GM12878 (cell line): Measurements from ENCODE around the gene ATF6. TPM values are rescaled to one million over a fixed set of nuclear protein-coding genes. Genes with fewer than 3 reads are reported as not detected.
A peak's percentile ranks its signal among the peaks of the same experiment; 100 is the strongest.

Experiments used
- ATAC-seq: fragments of 200-7000 bp; cut with Tn5 transposase; 3 replicates; pipeline ENCODE4 v1.9.1; 2020; ENCODE audit warnings: mild to moderate bottlenecking, moderate library complexity
- BruUV-seq: library from RNA; stranded (reverse); fragments of 400-500 nt; replicated peaks from 2 replicates; lab custom pipeline; 2021; lab: Mats Ljungman, UMichigan
- CTCF ChIA-PET: fragments of 300-600 bp; sonication (Branson Sonifier 250); formaldehyde crosslinking; extraction: SDS; loops from one replicate; lab custom pipeline; 2021; ENCODE audit warnings: inconsistent platforms; lab: Yijun Ruan, JAX
- POLR2A ChIA-PET: fragments of 350-600 bp; formaldehyde crosslinking; extraction: SDS; loops from one replicate; lab custom pipeline; 2021; ENCODE audit warnings: inconsistent platforms; lab: Charles Lee
- RAD21 ChIA-PET: fragments of 300-600 bp; sonication (Branson Sonifier 250); formaldehyde crosslinking; loops from one replicate; lab custom pipeline; 2023; ENCODE audit warnings: antibody characterized with exemption; ENCODE audit not compliant: unreplicated experiment; lab: Charles Lee
- SMC1A ChIA-PET: fragments of 300-600 bp; sonication (Branson Sonifier 250); formaldehyde crosslinking; loops from one replicate; lab custom pipeline; 2023; ENCODE audit not compliant: unreplicated experiment, uncharacterized antibody; lab: Charles Lee
- DNase-seq: peaks from one replicate; pipeline ENCODE4 v3.0.0-alpha.2; 2011; ENCODE audit warnings: low read depth, low spot score
- FAIRE-seq: peaks from 3 replicates; lab custom pipeline; 2011; peaks lifted over from hg19 to GRCh38; lab: Jason Lieb, UNC
- H2AFZ ChIP-seq: 2 replicates; pipeline ENCODE4 v1.6.0; 2011; ENCODE audit warnings: low read depth, low read length, control low read depth; ENCODE audit not compliant: control insufficient read depth
- H3K27ac ChIP-seq: 2 replicates; pipeline ENCODE4 v1.5.1; 2011; ENCODE audit warnings: control low read depth; ENCODE audit not compliant: control insufficient read depth, insufficient read depth
- H3K27me3 ChIP-seq, 2 experiments: replicated peaks in 1 of 2; 2 replicates each; pipeline versions ENCODE4 v1.6.0 to v1.6.1; 2011; ENCODE audit warnings: low read length in 1 of 2; ENCODE audit not compliant: control insufficient read depth in 2 of 2, insufficient read depth in 2 of 2
- H3K36me3 ChIP-seq, 2 experiments: 2 replicates each; pipeline ENCODE4 v1.5.1; 2011; ENCODE audit warnings: low read length in 1 of 2; ENCODE audit not compliant: control insufficient read depth in 2 of 2, insufficient read depth in 2 of 2
- H3K4me1 ChIP-seq: 2 replicates; pipeline ENCODE4 v1.6.1; 2011; ENCODE audit warnings: mild to moderate bottlenecking, low read length, moderate library complexity, mixed read lengths; ENCODE audit not compliant: control insufficient read depth, insufficient read depth
- H3K4me2 ChIP-seq: 2 replicates; pipeline ENCODE4 v1.6.0; 2011; ENCODE audit warnings: control low read depth; ENCODE audit not compliant: control insufficient read depth, insufficient read depth
- H3K4me3 ChIP-seq: fragments of 200-600 bp; sonication (generic); 2 replicates; pipeline ENCODE4 v1.5.1; 2016
- H3K79me2 ChIP-seq: 2 replicates; pipeline ENCODE4 v1.6.0; 2011; ENCODE audit warnings: low read length; ENCODE audit not compliant: control insufficient read depth, insufficient read depth
- H3K9ac ChIP-seq: 2 replicates; pipeline ENCODE4 v1.8.0; 2011; ENCODE audit warnings: low read length, control low read depth, mixed read lengths; ENCODE audit not compliant: control insufficient read depth, insufficient read depth
- H3K9me3 ChIP-seq: replicated peaks from 3 replicates; pipeline ENCODE4 v1.5.1; 2011; ENCODE audit warnings: mild to moderate bottlenecking, low read length; ENCODE audit not compliant: control insufficient read depth, insufficient read depth
- H4K20me1 ChIP-seq: 2 replicates; pipeline ENCODE4 v1.6.0; 2011; ENCODE audit not compliant: control insufficient read depth, insufficient read depth
- CEBPB ChIP-seq, 2 experiments: fragments of 150-350 bp in 1 of 2; IDR thresholded peaks; 2 replicates each; pipeline ENCODE4 v1.6.1; 2012 to 2014; ENCODE audit warnings: low read depth in 2 of 2, low read length in 2 of 2, borderline replicate concordance in 1 of 2, inconsistent platforms in 1 of 2
- EP300 ChIP-seq, 2 experiments: fragments of 150-350 bp in 1 of 2; IDR thresholded peaks; 2 replicates each; pipeline ENCODE4 v1.6.1; 2011 to 2012; ENCODE audit warnings: low read depth in 2 of 2, low read length in 2 of 2, borderline replicate concordance in 1 of 2, improper control_type of control experiment in 1 of 2, inconsistent platforms in 1 of 2; ENCODE audit not compliant: control insufficient read depth in 1 of 2
- GATAD2B ChIP-seq: fragments of 450-650 bp; conservative IDR thresholded peaks from 2 replicates; pipeline ENCODE4 v1.6.1; 2017; ENCODE audit warnings: low read depth, mild to moderate bottlenecking, moderate library complexity
- HDGF ChIP-seq: fragments of 450-650 bp; IDR thresholded peaks from 2 replicates; pipeline ENCODE4 v1.6.1; 2016; ENCODE audit warnings: antibody characterized with exemption
- MEF2A ChIP-seq: IDR thresholded peaks from 2 replicates; pipeline ENCODE4 v1.6.1; 2011; ENCODE audit warnings: low read depth, mild to moderate bottlenecking, low read length, moderate library complexity; ENCODE audit not compliant: insufficient read depth
- RELA ChIP-seq: fragments of 450-650 bp; IDR thresholded peaks from 2 replicates; pipeline ENCODE4 v1.8.0; 2014; ENCODE audit warnings: borderline replicate concordance; ENCODE audit not compliant: partially characterized antibody
- RFX5 ChIP-seq: IDR thresholded peaks from 2 replicates; pipeline ENCODE4 v1.6.1; 2011; ENCODE audit warnings: low read depth, low read length, improper control_type of control experiment
- SMAD5 ChIP-seq: IDR thresholded peaks from 2 replicates; pipeline ENCODE4 v1.6.1; 2016; ENCODE audit warnings: antibody characterized with exemption, low read depth
- SRF ChIP-seq, 2 experiments: IDR thresholded peaks; 2 replicates each; pipeline ENCODE4 v1.6.1; 2011; ENCODE audit warnings: low read depth in 2 of 2, low read length in 2 of 2, mild to moderate bottlenecking in 1 of 2, moderate library complexity in 1 of 2
- STAT3 ChIP-seq: IDR thresholded peaks from 2 replicates; pipeline ENCODE4 v1.6.1; 2011; ENCODE audit warnings: low read depth, low read length, improper control_type of control experiment
- ZNF217 ChIP-seq: fragments of 450-650 bp; IDR thresholded peaks from 2 replicates; pipeline ENCODE4 v1.6.1; 2017; ENCODE audit warnings: antibody characterized with exemption, mild to moderate bottlenecking
- ZNF274 ChIP-seq: IDR thresholded peaks from one replicate; pipeline ENCODE4 v1.8.0; 2011; ENCODE audit not compliant: insufficient read length, insufficient read depth
- ZSCAN29 ChIP-seq: fragments of 450-650 bp; IDR thresholded peaks from 2 replicates; pipeline ENCODE4 v1.6.1; 2017; ENCODE audit warnings: mild to moderate bottlenecking, moderate library complexity
- WGBS: methylation state at CpG from one replicate; pipeline ENCODE4 v1.1.6; 2016; ENCODE audit warnings: low lambda C conversion rate; ENCODE audit not compliant: insufficient replicate concordance, insufficient coverage; ENCODE audit errors: missing lambda C conversion rate; 5-methylcytosine and 5-hydroxymethylcytosine counted together
- in situ Hi-C: fragments of 300-500 bp; cut with MboI; formaldehyde crosslinking; loops from 9 replicates; pipeline ENCODE4 v1.14.3; 2018; ENCODE audit warnings: mixed read lengths
- intact Hi-C: fragments of 100-400 bp; cut with micrococcal nuclease; formaldehyde crosslinking; loops from one replicate; pipeline ENCODE4 v1.14.2; 2022; ENCODE audit not compliant: unreplicated experiment
- polyA plus RNA-seq, 11 experiments: library from polyadenylated mRNA; depleted of rRNA in 4 of 11; unstranded in 6 of 11; stranded (reverse) in 5 of 11; fragments of >200 nt; fragmentation: Nextera tagmentation in 4 of 11; fragmentation: Illumina TruSeq in 1 of 11; extraction: Ambion mirVana in 4 of 11; extraction: Trizol in 1 of 11; gene quantifications; 1 replicate in 1 of 11; 2 replicates in 10 of 11; pipeline versions ENCODE4 v1.2.1 to v1.2.3, GENCODE V29; 2011 to 2016; ENCODE audit warnings: inconsistent platforms in 2 of 11, missing spikeins in 2 of 11, low read depth in 1 of 11
- total RNA-seq, 4 experiments: library from RNA; depleted of rRNA in 3 of 4; stranded (reverse); fragments of >200 nt in 3 of 4; fragmentation: Illumina TruSeq in 1 of 4; extraction: Trizol in 1 of 4; gene quantifications; 2 replicates each; pipeline versions ENCODE4 v1.2.1 to v1.2.3, GENCODE V29; 2013 to 2021
- TF ChIP-seq, protein P1 (sequence below), 3 experiments: IDR thresholded peaks in 2 of 3; conservative IDR thresholded peaks in 1 of 3; 2 replicates each; pipeline ENCODE4 v1.5.1; 2011; ENCODE audit warnings: low read depth in 3 of 3, low read length in 3 of 3, mild to moderate bottlenecking in 3 of 3, control low read depth in 2 of 3, moderate library complexity in 2 of 3, inconsistent platforms in 1 of 3, mixed read lengths in 1 of 3; ENCODE audit not compliant: control insufficient read depth in 2 of 3, insufficient read depth in 1 of 3; ENCODE audit errors: extremely low read depth in 1 of 3
- TF ChIP-seq, protein P2 (sequence below): fragments of 450-650 bp; formaldehyde crosslinking; IDR thresholded peaks from 2 replicates; pipeline ENCODE4 v1.4.0; 2022; ENCODE audit warnings: mild to moderate bottlenecking, moderate library complexity
- TF ChIP-seq, protein P3 (sequence below): fragments of 450-650 bp; IDR thresholded peaks from 2 replicates; pipeline ENCODE4 v1.6.1; 2016; ENCODE audit warnings: mild to moderate bottlenecking

Gene ATF6
- total and polyA plus RNA-seq, 10 of the 15 experiments (the other 5 are each of a cell fraction or from before 2014, with no cell fraction given): 7.8 to 24.3 (median 14.7) TPM

DNA sequence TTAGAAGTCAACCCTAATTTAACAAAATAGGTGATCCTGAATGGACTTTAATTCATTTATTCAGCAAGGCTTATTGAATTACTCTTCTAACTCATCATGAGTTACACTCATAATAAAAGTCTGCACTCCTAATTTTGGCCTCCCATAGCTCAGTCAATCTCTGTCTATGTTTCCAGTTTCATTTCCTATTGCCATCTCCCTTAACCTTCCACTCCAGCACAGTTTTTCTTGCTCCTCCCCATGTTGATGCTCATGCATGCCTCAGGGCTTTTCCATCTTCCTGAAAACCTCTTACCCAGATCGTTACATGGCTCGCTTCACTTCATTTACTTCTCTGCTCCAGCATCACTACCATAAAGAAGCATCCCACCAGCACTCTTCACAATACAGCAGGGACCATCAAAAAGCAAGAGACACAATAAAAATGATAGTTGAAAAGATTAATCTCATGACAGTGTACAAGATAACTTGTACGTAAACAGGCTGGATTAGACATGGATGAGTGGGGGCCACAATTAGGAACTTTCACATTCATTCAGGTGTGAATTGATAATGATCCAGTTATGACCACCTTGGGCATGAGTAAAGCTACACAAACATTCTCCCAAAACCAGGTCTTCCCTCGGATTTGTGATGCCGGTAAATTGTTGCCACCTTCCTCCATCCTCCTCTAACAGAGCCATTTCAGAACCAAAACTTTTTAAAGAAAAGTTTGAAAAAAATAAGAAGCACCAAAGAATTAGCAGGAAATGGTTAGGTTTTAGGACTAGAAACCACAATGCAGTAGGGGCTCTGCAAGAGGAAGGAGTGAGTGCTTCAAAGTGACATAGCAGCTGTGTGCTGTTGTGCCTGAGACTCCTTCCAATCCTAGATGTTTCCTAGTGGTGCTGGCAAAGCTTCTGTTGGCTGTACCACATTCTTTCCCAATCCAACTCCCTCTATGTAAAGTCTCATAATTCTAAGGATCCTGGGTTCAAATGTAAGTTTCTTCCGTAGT, 167.8 kb downstream of the ATF6 start:
- RAD21 ChIA-PET: interaction anchor here (0.5 kb wide), 1 partner anchor 145 kb away, joined by 3 read pairs; no protein-coding TSS in a partner anchor
- H3K9me3 ChIP-seq: no peaks in the 10 kb centered on the region
- no peaks in the 10 kb centered on the region for H4K20me1 ChIP-seq
- H3K9ac ChIP-seq: no peak overlapping the region
- BruUV-seq: no TSS peak
- 79% methylated on average over 6 of the region's 6 CpGs for WGBS
- no peaks in the 10 kb centered on the region for H3K27me3 ChIP-seq
- POLR2A ChIA-PET: interaction anchor here (1.2 kb wide), 1 partner anchor 19 kb away, joined by 3 read pairs; no protein-coding TSS in a partner anchor
- FAIRE-seq (no peak), ATAC-seq (peak; percentile 56), DNase-seq (no peak)
- peaks cover 0 to 11% of the 10 kb centered on the region in 2 experiments; a peak in 3 of 4 replicates for H3K36me3 ChIP-seq
- no peaks in the 10 kb centered on the region for H3K79me2 ChIP-seq
- CTCF ChIA-PET: interaction anchor here (1.0 kb wide), 1 partner anchor 101 kb away, joined by 3 read pairs; no protein-coding TSS in a partner anchor
- H2AFZ ChIP-seq: no peak overlapping the region
- 0 out of 2 replicates have a peak overlapping the region, but pooled peaks have one; percentile 30 for H3K4me2 ChIP-seq
- intact Hi-C loops (no loop called here), in situ Hi-C loops (no loop called here)
- SMC1A ChIA-PET: interaction anchor here (0.8 to 1.6 kb wide), 3 partner anchors 9 to 25 kb away, joined by 3 to 4 read pairs (median 3); no protein-coding TSS in a partner anchor
- H3K4me1 ChIP-seq: peaks cover 17% of the 10 kb centered on the region
- H3K27ac ChIP-seq: no peak overlapping the region
- no peak overlapping the region for H3K4me3 ChIP-seq
- TF ChIP-seq MEF2A (no peak), SMAD5 (no peak), ZSCAN29 (no peak), RELA (no peak), GATAD2B (no peak), EP300 (IDR thresholded peaks at IDR 0.05; ENCODE audit: borderline replicate concordance in 1 of 2, control insufficient read depth in 1 of 2, low read depth in 2 of 2, low read length in 2 of 2) (no peak), CEBPB (IDR thresholded peaks at IDR 0.05; ENCODE audit: borderline replicate concordance in 1 of 2, low read depth in 2 of 2, low read length in 2 of 2) (no peak), SRF (IDR thresholded peaks at IDR 0.05; ENCODE audit: low read depth in 2 of 2, low read length in 2 of 2) (no peak), RFX5 (no peak), ZNF217 (no peak), ZNF274 (no peak), HDGF (no peak), STAT3 (no peak)
- TF ChIP-seq, protein P1, sequence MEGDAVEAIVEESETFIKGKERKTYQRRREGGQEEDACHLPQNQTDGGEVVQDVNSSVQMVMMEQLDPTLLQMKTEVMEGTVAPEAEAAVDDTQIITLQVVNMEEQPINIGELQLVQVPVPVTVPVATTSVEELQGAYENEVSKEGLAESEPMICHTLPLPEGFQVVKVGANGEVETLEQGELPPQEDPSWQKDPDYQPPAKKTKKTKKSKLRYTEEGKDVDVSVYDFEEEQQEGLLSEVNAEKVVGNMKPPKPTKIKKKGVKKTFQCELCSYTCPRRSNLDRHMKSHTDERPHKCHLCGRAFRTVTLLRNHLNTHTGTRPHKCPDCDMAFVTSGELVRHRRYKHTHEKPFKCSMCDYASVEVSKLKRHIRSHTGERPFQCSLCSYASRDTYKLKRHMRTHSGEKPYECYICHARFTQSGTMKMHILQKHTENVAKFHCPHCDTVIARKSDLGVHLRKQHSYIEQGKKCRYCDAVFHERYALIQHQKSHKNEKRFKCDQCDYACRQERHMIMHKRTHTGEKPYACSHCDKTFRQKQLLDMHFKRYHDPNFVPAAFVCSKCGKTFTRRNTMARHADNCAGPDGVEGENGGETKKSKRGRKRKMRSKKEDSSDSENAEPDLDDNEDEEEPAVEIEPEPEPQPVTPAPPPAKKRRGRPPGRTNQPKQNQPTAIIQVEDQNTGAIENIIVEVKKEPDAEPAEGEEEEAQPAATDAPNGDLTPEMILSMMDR (IDR thresholded peaks at IDR 0.05 in 2 of 3, conservative IDR thresholded peaks at IDR 0.05 in 1 of 3; ENCODE audit: control insufficient read depth in 2 of 3, extremely low read depth in 1 of 3, insufficient read depth in 1 of 3, low read depth in 3 of 3, low read length in 3 of 3): no peak
- TF ChIP-seq, protein P2, sequence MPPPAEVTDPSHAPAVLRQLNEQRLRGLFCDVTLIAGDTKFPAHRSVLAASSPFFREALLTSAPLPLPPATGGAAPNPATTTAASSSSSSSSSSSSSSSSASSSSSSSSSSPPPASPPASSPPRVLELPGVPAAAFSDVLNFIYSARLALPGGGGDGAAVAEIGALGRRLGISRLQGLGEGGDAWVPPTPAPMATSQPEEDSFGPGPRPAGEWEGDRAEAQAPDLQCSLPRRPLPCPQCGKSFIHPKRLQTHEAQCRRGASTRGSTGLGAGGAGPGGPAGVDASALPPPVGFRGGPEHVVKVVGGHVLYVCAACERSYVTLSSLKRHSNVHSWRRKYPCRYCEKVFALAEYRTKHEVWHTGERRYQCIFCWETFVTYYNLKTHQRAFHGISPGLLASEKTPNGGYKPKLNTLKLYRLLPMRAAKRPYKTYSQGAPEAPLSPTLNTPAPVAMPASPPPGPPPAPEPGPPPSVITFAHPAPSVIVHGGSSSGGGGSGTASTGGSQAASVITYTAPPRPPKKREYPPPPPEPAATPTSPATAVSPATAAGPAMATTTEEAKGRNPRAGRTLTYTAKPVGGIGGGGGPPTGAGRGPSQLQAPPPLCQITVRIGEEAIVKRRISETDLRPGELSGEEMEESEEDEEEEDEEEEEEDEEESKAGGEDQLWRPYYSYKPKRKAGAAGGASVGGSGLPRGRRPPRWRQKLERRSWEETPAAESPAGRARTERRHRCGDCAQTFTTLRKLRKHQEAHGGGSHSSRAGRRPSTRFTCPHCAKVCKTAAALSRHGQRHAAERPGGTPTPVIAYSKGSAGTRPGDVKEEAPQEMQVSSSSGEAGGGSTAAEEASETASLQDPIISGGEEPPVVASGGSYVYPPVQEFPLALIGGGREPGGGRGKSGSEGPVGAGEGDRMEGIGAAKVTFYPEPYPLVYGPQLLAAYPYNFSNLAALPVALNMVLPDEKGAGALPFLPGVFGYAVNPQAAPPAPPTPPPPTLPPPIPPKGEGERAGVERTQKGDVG (CRISPR knock-in tag): no peak
- TF ChIP-seq, protein P3, sequence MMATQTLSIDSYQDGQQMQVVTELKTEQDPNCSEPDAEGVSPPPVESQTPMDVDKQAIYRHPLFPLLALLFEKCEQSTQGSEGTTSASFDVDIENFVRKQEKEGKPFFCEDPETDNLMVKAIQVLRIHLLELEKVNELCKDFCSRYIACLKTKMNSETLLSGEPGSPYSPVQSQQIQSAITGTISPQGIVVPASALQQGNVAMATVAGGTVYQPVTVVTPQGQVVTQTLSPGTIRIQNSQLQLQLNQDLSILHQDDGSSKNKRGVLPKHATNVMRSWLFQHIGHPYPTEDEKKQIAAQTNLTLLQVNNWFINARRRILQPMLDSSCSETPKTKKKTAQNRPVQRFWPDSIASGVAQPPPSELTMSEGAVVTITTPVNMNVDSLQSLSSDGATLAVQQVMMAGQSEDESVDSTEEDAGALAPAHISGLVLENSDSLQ: peak; percentile 35; the same call in 1 of the 2 replicates
